GM12874 (cell line): Measurements from ENCODE around the gene TPRG1L.

ENCODE experiments used
- CTCF ChIP-seq: IDR thresholded peaks from 2 replicates; pipeline ENCODE4 v1.5.1; 2011; ENCODE audit warnings: low read depth, mild to moderate bottlenecking, control low read depth, low read length, moderate library complexity; ENCODE audit not compliant: insufficient read depth

Gene TPRG1L

GRCh38 chr1:3650248-3651025 is 25.6 kb downstream of the TPRG1L start:
- no peak for TF ChIP-seq CTCF

GRCh38 chr1:3651026-3651929 is 26.5 kb downstream of the TPRG1L start:
- no peak for TF ChIP-seq CTCF

- TF ChIP-seq CTCF = no peak
These were observed 27.2 kb downstream of the TPRG1L start, which contains the start of gene TP73 for GRCh38 chr1:3651930-3652547. Gene TP73, plus strand, starts transcription at chr1:3652516. Its CDS starts 29,850 bp downstream, at chr1:3682366.

GRCh38 chr1:3652548-3653285 is 27.9 kb downstream of the TPRG1L start:
- TF ChIP-seq CTCF = no peak

- no peak for TF ChIP-seq CTCF
These were observed 28.4 kb downstream of the TPRG1L start for GRCh38 chr1:3653286-3653618.

GRCh38 chr1:3654549-3655281 is 29.9 kb downstream of the TPRG1L start:
- no peak for TF ChIP-seq CTCF
